Fibroblast of mammary gland (primary cell): Measurements from ENCODE around the gene CACNA1B.

ENCODE experiments used
- DNase-seq: peaks from one replicate; pipeline ENCODE4 v3.0.0-alpha.2; 2010; ENCODE audit warnings: low read depth
- H3K4me3 ChIP-seq: 2 replicates; pipeline ENCODE4 v1.5.1; 2011; ENCODE audit warnings: low read depth, mild to moderate bottlenecking, low read length, moderate library complexity; ENCODE audit not compliant: control insufficient read depth
- TF ChIP-seq, protein P1 (sequence below): conservative IDR thresholded peaks from 2 replicates; pipeline ENCODE4 v1.5.1; 2011; ENCODE audit warnings: low read depth, low read length, inconsistent platforms; ENCODE audit not compliant: control insufficient read depth, insufficient read depth

CACNA1B gene

DNA sequence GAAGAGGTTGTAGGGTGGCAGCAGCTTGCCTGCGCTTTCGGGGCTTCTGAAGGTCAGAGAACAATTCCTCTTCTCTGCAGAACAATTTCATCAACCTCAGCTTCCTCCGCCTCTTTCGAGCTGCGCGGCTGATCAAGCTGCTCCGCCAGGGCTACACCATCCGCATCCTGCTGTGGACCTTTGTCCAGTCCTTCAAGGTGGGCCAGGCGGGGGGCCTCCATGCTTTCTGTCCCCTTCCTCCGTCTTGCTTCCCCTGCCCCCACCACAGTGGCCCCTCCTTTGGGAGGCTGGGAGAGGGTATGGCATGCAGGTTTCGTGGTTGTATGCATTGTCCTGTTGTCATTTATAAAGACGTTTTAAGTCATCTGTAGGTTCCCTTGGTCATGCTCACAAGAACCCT is 195.8 kb downstream of the CACNA1B start:
- H3K4me3 ChIP-seq: no peak overlapping the region
- TF ChIP-seq, protein P1, sequence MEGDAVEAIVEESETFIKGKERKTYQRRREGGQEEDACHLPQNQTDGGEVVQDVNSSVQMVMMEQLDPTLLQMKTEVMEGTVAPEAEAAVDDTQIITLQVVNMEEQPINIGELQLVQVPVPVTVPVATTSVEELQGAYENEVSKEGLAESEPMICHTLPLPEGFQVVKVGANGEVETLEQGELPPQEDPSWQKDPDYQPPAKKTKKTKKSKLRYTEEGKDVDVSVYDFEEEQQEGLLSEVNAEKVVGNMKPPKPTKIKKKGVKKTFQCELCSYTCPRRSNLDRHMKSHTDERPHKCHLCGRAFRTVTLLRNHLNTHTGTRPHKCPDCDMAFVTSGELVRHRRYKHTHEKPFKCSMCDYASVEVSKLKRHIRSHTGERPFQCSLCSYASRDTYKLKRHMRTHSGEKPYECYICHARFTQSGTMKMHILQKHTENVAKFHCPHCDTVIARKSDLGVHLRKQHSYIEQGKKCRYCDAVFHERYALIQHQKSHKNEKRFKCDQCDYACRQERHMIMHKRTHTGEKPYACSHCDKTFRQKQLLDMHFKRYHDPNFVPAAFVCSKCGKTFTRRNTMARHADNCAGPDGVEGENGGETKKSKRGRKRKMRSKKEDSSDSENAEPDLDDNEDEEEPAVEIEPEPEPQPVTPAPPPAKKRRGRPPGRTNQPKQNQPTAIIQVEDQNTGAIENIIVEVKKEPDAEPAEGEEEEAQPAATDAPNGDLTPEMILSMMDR: no peak
- no peak for DNase-seq

DNA sequence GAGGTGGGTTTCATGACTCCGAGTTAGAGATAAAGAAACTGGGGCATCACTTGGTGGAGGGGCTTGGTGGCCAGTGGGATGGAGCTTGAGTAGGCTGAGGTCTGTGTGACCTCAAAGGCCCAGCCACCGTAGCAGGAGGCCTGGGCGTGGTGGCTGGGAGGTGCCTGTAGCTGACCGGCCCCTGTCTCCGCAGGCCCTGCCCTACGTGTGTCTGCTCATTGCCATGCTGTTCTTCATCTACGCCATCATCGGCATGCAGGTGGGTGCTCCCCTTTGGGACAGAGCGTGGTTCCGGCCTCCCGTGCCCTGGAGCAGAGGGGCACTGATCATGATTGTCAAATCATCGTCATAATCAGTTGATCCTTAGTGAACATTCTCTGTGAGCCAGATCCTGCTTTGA is 196.2 kb downstream of the CACNA1B start:
- TF ChIP-seq, protein P1: no peak
- no peak for DNase-seq
- no peak overlapping the region for H3K4me3 ChIP-seq

DNA sequence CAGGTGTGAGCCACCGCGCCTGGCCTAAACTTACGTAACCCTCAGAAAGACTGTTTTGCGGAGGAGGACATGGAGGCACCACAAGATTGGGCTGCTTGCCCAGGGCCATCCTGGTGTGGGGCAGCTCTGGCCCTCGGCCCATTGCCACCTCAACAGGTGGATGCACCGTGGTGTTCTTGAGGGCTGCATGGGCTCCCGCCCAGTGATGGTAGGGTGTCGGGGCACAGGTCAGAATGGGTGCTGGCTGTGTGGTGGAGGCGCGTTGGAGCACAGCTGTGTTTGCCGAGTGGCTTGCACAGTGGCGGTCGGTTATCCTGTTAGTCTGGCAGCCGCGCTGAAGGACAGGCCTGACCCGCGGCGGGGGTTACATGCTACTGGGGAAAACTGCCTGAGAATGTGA is 196.9 kb downstream of the CACNA1B start:
- H3K4me3 ChIP-seq: no peak overlapping the region
- no peak for DNase-seq
- TF ChIP-seq, protein P1: no peak

DNA sequence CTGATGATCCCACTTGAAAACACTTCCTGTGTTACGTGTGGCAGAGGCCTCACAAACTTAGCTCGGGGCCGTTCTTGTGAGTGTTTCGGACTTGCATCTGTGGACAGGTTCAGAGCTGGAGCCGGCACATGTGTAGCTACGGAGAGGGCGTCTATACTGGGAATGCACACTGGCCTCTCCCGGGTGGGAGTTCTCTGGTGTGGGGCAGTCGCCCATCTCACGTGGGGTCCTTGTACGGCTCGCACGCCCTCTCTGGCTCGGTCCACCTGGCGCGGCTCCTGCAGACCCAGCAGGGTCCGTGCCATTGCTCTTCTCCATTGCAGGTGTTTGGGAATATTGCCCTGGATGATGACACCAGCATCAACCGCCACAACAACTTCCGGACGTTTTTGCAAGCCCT is 197.9 kb downstream of the CACNA1B start:
- TF ChIP-seq, protein P1: no peak
- DNase-seq: no peak
- no peak overlapping the region for H3K4me3 ChIP-seq

DNA sequence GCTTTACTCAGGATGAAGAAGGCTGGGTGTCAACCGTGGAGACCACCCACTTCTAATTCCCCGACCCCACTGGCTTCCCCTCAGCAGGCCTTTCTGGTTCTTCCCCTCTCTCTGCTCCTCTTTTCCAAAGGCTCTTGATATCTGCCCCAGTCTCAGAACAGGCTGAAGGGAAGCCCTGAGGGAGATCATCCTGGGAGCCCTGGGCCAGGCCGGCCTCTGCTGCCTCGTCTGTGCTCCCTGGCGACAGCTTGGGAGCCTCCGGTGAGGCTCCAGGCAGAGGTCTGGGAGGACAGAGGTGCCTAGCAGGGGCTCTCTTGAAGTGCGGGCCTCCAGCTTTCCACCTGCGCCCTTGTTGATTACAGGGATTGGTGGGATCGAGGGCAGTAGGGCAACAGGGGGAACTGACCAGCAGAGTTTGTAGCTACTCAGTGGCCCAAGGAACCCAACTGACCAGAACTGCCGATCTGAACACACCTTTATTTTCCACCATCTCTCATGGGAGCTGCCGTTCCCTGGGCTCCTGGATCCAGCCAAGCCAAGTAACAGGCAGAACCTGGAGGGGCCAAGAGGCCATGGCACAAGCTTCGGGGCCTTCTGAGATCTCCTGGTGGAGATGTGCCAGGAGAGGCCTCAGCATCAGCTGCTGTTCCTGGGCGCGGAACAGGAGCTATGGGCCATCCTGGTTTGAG is 198.5 kb downstream of the CACNA1B start:
- DNase-seq: no peak
- TF ChIP-seq, protein P1: no peak
- H3K4me3 ChIP-seq: no peak overlapping the region

DNA sequence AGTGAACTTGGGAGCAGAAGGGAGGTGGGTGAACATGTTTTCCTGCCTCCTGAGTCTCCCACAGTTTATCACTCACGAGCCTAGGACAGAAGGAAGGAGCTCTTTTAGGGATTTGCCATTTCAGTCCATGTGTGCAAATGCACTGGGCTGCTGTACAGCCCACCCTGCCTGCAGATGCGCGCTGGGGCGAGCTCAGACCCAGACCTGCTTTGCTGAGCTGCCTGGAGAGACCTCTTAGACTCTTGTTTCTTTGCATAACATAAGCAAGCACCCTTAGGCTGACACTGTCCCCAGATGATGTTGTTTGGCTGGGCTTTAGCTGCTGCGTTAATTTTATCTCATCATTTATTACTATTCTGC is 199.0 kb downstream of the CACNA1B start:
- no peak for DNase-seq
- H3K4me3 ChIP-seq: no peak overlapping the region
- TF ChIP-seq, protein P1: no peak

DNA sequence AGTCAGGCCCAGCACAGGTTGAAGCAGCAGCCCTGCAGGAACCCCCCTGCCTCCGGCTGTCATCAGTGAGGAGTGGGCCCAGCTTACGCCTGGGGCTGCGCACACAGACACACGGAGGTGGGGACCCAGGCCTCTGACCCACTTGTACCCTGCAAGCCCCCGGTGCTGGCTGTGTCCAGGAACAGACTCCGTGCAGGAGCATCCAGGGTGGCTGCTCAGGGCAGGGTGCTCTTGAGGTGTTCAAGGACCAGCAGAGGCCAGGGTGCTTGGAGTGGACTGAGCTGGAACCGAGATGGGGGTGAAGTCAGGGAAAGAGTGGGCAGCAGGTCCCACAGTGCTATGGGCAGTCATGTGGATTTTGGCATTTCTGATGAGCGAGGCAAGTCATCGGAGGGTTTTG is 199.5 kb downstream of the CACNA1B start:
- TF ChIP-seq, protein P1: no peak
- no peak for DNase-seq

More for the DNA sequence above, 199.5 kb downstream of the CACNA1B start:
- H3K4me3 ChIP-seq: no peak overlapping the region
